HG03342 (cell line): ENCODE results near the gene PTPN7.
"Not testable (repeated sequence)": the region's sequence is repeated elsewhere in the genome, so short reads cannot be mapped to it uniquely, and the experiment has no call there.

ENCODE experiments used
- ATAC-seq: cut with Tn5 transposase; IDR thresholded peaks from one replicate; pipeline ENCODE4 v1.9.1; 2021; ENCODE audit warnings: mild to moderate bottlenecking, moderate library complexity; ENCODE audit not compliant: unreplicated experiment

The PTPN7 gene

DNA sequence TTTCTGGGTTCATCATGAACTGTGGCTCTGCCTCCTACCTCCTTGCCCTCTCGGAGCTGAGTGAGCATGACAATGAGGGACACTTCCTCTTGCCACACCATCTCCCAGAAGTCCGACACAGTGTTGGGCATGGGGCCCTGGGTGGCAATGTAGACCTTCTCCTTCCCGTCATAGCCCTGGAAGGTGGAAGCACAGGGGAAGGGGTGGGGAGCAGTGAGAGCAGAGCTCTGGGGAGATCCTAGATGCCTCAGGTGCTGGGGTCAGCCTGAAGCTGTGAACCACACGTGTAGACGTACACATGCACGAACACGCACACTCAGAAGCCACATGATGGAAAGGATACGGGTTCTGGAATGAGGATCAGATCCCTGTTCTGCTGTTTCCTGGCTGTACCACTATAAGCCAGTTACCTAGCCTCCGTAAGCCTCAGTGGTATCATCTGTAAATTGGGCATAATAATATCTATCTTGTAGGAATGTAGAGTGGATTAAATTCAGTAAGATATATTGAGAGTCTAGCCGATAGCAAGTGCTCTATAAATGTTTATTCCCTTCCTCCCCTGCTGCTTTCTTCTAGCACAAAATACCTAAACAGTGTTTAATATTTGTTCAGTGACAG lies 6.1 kb downstream of the PTPN7 start:
- ATAC-seq, result no peak

DNA sequence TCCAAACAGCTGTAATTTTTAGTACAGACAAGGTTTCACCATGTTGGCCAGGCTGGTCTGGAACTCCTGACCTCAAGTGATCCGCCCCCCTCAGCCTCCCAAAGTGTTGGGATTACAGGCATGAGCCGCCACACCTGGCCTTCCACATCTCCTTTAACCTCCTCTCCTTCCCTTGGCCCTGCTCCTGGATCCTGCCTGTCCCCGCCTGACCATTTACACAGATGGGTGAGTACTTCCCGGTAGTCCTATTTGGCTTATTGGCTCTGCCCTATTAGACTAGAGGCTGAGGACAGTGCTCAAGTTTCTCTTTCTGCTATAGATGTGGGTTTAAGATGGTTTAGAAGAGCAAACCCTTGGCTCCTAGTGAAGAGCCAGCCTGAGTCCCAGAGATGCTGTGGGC lies 7.1 kb downstream of the PTPN7 start:
- no peak for ATAC-seq

DNA sequence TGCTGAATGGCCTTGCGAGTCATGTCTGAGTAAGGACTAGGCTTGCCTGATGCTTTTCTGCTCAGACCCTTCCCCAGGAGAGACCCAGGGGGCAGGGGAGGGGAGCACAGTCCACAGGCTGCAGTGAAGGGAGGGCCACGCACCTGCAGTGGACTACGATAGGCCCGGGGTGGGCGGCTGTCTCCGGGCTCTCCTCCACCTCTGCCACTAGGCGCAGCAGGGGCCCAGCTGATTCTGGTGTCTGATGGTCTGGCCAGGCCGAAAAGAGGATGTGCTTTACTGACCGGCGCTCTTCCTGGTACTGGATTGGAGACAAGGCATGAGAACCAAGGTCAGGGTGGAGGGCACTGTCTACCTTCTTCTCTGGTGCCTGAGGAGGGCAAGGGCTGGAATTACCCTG lies 8.0 kb downstream of the PTPN7 start:
- ATAC-seq, result no peak

DNA sequence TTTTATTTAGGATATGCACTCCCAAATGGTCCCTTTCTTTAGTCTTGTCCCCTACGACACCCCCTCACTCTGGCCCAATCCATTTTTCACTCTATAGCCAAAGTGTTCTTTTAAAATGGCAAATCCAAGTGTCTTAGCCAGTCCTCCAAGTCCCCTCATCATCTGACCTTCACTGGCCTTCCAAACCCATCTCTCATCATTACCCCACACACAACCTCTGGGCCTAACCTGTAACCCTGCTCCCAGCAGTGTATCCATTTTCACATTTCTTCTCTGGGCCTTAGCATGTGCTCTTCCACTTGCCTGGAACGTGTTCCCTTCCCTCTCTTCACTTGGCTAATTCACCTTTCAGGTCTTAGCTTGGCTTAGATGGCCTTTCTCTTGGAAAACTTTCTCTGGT lies 9.4 kb downstream of the PTPN7 start:
- no peak for ATAC-seq

DNA sequence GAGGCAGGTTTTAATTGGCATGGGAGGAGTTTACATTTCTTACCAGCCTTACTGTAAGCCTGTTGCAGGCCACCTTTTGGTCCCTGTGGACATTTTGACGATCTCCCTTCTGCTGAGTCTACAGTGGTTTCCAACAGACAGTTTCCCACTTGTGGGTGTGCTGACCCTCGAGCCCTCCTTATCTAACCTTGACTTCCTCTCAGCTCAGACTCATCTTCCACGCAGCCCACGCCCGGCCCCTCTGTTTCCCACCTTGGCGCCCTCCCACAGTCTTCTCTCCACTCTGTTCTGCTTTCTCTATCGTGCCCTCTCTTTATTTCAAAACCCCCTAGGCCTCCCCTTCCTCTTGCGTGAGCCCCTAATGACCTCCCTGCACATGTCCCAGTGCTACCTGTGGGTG lies 9.8 kb downstream of the PTPN7 start:
- no peak for ATAC-seq

DNA sequence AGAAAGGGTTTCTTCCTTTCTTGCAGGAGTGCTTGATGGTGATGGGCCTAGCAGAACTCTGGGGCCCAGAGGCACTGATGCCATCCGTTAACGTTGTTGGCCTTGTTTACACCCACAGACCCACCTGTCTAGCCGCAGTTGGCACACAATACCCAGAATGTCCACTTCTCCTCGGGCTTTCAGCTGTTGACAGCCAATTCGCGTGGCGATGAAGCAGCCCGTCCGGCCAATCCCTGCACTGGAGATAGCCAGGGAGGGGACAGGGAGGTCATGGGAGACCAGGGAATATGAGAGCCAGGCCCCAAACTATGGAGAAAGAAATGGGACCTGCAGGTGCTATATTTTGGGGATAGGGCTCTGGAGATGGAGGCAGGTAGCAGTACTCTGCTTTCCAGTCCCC lies 10.2 kb downstream of the PTPN7 start:
- ATAC-seq, result no peak

DNA sequence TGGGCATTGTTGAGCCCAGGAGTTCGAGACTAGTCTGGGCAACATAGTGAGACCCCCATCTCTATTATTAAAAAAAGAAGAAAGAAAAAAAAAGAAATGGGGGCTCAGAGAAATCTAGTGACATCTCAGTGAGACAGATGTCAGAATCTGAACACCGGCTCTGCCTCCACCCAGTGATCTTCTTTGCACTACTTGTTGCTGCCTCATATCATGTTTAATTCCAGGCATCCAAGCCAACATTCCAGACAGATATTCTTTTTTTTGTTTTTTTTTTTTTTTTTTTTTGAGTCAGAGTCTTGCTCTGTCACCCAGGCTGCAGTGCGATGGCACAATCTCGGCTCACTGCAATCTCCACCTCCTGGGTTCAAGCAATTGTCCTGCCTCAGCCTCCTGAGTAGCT lies 10.8 kb downstream of the PTPN7 start:
- ATAC-seq, result no peak

DNA sequence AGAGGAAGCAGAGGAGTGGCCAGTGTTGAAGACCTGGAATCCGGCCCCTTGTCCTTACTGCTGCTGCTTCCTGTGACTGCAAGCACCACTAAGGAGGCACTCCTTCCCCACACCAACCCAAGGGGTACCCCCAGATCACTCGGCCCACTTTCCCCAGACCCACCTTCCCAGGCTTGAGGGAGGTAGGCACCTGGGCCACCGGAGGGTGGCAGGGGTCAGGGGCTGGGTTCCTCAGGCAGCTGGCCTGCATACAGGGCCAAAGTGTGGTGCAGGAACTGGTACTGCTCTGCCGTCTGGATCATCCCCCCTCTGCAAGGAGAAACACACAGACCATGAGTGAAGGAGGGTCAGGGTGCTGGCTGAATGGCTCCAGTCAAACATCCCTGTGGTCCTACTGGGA lies 12.0 kb downstream of the PTPN7 start:
- no peak for ATAC-seq

DNA sequence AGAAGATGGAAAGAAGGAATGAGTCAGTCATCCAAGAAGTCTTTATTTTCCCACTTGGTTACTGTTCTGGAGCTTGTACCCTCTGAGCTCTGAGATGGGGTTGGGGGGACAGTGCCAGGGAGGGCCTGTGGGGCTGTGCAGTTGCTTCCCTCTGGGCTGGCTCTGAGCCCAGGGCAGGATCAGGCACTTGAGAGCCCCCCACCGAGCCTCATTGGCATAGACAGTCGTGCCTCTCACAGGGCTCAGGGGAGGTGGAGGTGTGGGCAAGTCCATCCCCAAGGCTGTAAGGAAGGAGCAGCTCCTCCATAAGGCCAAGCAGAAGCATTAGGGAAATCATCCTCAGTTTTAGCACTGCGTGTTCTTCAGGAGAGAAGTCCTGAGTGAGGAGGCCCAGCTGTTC lies 13.4 kb downstream of the PTPN7 start:
- no peak for ATAC-seq

DNA sequence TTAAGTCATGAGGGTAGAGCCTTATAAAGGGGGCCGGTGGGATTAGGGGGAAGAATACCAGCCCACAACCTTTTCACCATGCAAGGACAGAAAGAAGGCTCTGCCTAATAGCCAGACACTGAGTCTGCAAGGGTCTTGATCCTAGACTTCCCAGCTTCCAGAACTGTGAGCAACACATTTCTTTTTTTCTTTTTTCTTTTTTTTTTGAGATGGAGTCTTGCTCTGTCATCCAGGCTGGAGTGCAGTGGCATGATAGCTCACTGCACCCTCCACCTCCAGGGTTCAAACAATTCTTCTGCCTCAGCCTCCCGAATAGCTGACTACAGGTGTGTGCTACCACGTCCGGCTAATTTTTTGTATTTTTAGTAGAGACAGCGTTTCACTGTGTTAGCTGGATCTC lies 14.1 kb downstream of the PTPN7 start:
- no peak for ATAC-seq

DNA sequence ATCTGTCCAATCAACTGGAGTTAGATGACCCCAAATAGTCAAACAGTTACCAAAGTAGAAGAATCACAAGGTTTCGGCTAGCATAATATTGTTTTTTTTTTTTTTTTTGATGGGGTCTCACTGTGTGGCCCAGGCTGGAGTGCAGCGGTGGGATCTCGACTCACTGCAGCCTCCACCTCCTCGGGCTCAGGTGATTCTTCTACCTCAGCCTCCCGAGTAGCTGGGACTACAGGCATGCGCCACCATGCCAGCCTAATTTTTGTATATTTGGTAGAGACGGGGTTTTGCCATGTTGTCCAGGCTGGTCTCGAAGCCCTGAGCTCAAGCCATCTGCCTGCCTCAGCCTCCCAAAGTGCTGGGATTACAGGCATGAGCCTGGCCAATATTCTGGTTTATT lies 14.7 kb downstream of the PTPN7 start:
- not testable (repeated sequence) for ATAC-seq

DNA sequence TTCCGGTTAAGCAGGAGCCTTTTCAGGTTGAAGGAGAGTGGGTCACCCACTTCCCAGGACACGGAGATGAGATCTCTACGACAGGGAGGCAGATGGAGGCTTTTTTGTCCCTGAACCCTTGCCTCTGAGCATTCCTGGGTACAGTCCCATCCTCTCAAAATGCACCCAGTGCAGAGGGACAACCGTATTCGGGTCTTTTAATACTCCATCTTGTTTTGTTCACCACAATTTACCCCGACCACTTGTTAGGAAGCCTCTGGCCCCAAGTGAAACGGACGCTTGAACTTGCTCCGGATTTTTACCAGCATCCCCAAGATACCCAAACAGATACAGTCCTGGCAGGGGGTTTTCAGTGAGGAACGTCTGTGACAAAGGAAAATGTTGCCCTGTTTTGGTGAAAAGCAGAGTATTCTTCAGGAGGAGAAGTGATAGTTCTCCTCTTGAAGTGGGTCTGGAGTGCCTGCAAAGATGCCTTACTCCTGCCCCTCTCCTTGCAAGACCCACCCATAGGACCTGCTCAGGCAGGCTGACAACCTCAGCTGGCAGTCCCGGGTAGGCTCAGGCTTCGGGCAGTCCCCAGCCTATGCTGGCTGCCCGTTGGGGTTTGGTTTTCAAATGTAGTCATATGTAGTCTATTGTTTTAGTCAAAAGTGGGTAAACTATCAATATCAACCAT lies 15.2 kb downstream of the PTPN7 start:
- no peak for ATAC-seq

DNA sequence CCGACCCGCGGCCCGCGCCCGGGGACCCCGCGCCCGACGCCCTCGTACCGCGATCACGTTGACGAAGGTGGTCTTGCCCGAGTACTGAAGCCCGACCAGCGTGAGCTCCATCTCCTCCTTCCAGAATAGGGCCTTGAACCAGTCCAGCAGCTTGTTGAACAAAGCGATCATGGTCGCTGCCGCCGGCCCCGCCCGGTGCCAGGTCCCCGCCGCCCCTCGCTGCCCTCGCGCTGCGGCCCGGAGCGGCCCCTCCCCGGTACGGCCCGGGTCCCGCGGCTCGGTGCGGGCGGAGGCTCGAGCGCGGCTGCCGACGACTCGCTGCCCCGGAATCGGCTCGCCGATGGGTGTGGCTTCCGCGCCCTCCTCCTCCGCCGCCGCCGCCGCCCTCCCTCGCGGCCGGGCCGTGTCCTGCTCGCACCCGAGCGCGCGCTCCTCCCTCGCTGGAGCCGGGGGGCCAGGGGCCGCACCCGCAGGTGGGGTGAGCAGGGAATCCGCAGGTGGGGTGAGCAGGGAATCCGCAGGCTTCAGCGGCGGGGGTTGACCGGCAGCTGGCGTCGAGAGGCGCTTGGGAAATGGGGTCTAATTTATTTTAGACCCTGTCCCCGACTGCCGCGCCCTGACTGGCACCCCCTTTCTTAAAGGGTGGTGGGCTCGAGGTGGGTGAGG lies 15.9 kb downstream of the PTPN7 start, which contains the start of gene ARL8A:
TSS of gene ARL8A (minus strand) at position 336 of the 666 bp plus-strand sequence. CDS start at position 171, 165 bp downstream.
- ATAC-seq, result peak; percentile 55

DNA sequence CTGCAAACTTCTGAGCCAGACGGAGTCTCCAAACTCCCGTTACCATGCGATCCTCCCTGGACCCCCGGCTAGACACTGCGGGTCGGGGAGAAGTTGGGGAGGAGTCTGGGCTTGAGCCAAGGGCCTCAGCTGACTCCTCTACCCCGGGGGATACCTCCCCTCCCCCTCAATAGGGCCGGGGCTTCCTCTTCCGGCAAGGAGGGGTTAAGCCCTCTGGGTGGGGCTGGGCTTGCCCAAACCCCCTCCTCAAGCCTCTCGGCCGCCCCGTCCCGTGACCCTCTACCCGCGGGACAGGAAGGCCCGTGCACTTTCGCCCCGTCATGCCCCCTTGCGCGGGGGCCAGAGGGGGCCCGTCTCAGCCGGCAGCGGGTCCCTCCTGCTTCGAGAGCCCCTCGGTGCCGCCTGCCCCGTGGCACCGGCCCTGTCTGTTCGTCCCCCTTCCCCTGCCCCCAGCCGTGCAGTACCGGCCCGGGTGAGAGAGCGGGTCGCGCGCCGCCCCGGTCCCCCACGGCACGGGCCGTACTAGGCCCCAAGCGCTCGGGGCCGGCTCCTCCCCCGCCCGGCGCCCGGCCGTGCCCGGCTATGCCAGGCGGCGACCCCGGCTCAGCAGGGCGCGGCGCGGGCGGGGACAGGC lies 16.5 kb downstream of the PTPN7 start:
- peak; percentile 43 for ATAC-seq

DNA sequence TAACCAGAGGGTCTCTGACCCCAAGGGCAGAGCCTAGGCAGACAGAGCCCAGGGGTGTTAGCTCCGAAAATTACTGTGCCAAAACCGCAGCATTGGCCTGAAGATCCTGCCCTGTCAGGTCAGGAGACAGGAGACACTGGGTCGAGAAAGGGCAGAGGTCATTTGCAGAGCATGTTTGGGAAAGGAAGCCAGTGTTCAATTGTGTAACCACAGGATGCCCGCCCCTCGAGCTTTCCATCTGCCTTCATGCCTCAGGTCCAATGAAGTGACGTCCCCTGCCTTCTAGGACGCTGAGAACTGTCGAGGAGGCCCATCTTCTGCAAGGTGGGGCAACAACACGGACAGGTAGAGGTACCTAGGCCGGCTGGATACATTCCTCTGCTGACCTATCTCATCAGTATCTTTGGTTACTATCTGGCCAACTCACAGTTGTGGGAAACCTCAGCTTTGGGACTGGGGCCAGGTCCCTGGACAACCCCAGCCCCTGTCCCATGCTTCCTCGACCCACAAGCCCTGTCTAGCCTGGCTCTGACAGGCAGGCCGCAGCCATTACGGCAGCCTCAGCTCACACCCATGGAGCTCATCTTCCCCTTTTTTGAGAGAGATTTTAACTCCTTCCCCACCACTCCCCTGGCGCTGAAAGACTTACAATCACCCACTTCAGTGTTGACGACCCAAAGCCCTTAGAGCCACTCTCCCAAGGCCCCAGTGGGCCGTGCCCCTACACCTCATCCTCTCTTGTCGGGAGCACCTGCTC lies 17.2 kb downstream of the PTPN7 start:
- ATAC-seq, result peak; percentile 32

DNA sequence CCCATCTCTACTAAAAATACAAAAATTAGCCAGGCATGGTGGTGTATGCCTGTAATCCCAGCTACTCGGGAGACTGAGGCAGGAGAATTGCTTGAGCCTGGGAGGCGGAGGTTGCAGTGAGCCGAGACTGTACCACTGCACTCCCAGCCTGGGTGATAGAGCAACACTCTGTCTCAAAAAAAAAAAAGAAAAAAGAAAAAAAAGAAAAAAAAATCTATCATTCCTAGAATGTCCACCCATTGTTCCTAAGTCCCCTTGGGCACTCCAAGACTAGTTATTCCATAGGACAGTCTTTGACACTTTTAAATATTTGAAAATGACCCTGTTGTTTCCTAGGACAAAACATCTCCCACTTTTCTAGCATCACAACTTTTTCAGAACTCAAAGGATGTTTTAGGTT lies 18.9 kb downstream of the PTPN7 start:
- ATAC-seq, result not testable (repeated sequence)

DNA sequence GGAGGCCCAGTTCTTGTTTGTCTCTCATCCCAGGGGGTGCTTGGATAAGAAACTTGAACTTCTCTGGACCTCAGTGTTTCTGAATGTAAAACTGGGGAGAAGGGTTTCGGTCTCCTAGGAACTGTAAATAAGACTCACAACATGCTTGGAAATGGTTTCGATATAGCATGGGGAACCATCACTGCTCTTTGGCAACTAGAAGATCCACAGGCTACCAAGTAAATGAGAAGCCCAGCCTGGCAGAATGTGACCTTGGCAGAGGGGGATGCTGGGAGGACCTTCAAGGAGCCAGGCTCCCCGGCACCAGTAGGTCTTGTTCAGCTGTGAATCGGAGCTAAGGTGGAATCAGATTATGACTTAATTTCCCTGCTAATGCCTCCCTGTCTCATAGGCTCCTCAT lies 19.6 kb downstream of the PTPN7 start:
- ATAC-seq, result no peak

DNA sequence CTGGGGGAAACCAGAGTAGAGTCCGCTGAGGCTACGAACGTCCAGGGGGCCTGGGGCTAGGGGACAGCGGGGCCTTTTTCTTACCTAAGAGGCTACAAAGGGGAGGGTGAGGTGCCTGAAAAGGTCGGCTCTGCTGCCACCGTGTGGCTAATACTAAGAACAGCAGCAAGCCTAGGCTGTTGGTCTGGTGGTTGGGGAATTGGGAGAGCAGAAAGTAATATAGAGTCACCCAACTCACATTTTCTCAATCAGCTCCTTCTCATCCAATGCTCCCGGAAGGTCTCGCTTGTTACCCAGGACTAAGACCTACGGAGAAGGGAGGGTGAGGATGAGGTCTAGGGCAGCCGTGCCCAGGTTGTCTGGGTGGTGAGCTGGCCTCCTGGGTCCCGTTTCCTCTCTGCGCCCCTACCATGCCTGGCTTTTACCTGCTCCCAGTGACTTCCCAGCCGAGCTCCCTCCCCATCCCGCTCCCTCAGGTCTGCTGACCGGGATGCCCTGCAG lies 25.1 kb downstream of the PTPN7 start:
- peak; percentile 76 for ATAC-seq

DNA sequence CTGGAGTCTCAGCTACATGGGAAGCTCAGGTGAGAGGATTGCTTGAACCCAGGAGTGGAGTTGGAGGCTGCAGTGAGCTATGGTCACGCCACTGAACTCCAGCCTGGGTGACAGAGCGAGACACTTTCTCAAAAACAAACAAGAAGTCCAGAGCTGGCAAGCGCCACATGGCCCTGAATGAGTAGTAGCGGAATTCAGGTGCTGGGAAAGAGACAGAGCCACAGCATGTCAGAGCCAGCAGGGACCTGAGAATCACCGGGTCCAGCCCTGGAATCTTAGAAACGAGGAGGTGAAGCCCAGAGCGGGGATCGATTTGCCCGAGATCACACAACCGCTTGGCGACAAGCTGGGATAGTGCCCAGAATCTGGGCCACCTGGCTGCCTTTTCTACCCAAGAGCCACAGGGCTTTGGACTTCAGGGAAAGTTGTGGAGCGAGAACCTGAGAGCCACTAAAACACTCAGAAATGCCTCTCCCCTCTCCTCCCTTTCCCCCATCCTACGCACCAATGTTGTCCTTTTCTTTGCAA lies 25.7 kb downstream of the PTPN7 start:
- ATAC-seq, result no peak

DNA sequence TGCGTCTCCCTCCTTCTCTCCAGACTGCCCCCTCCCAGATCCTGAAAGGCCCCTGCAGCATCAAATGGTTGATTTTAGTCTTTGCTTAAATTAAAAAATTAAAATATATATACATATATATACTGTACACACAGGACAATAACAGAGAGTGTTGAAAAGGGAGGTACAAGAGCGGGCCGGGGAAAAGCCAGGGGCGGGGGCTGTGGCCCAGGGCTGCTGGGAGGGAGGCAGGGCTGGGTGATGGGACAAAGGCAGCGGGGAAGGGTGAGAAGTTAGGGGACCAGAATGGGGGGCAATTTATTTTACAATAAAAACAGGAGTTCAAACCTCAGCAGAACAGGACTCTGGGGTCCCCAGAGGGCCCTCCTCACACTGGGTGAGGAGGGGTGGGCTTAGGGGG lies 26.4 kb downstream of the PTPN7 start:
- ATAC-seq, result no peak

DNA sequence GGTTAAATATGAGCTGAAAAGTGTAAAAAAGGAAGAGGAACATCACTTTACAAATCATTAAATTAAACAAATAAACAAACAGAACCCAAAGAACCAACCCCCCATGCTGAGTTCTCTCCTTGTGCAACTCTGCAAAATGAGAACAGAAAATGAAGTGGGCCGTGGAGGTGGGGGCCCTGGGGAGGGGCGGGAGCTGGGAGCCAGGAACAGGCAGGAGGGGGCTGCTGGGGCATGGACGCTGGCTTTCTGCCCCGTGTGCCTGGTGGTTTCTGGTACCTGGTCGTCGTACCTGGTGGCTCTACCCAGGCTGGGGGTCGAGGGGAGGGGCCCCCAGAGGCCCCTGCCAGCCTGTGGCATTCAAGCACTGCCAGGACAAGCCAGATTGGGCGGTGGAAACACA lies 26.9 kb downstream of the PTPN7 start:
- no peak for ATAC-seq
